Posterior cingulate gyrus (tissue), 11 donors: ENCODE measurements around the gene RELN.
"Not testable (repeated sequence)": the region's sequence is repeated elsewhere in the genome, so short reads cannot be mapped to it uniquely, and the experiment has no call there.

ENCODE experiments used
- DNase-seq, 10 donors: peaks; one replicate each; pipeline versions ENCODE4 v3.0.0 to v3.0.0-alpha.2; 2020 to 2021; ENCODE audit warnings: mixed read lengths in 3 of 10
- intact Hi-C: fragments of 100-400 bp; cut with DNase I; formaldehyde crosslinking; loops from one replicate; pipeline ENCODE4 v1.15.1; 2023

RELN gene

GRCh38 chr7:103905997-103906396, 83.5 kb downstream of the RELN start:
- DNase-seq: no peak
- intact Hi-C loops: no loop called here

GRCh38 chr7:103902917-103903316, 86.5 kb downstream of the RELN start:
- DNase-seq: no peak
- intact Hi-C loops: no loop called here

GRCh38 chr7:103896826-103897225, 92.6 kb downstream of the RELN start:
- DNase-seq, intact Hi-C loops: not testable (repeated sequence)

- DNase-seq: no peak
- intact Hi-C loops: no loop called here
Observed at GRCh38 chr7:103894656-103895596, 94.5 kb downstream of the RELN start.

GRCh38 chr7:103893350-103893749, 96.1 kb downstream of the RELN start:
- intact Hi-C loops: no loop called here
- DNase-seq: no peak

- intact Hi-C loops: no loop called here
- no peak for DNase-seq
Observed at GRCh38 chr7:103889451-103889850, 100.0 kb downstream of the RELN start.

GRCh38 chr7:103888603-103889153, 100.8 kb downstream of the RELN start:
- intact Hi-C loops: no loop called here

GRCh38 chr7:103887853-103888602, 101.4 kb downstream of the RELN start:
- intact Hi-C loops: no loop called here
- DNase-seq: no peak

More at GRCh38 chr7:103888603-103889153, 100.8 kb downstream of the RELN start:
- no peak for DNase-seq

- intact Hi-C loops: no loop called here
- no peak for DNase-seq
Observed at GRCh38 chr7:103887050-103887449, 102.4 kb downstream of the RELN start.

- DNase-seq: no peak
- intact Hi-C loops: no loop called here
Observed at GRCh38 chr7:103879928-103880600, 109.4 kb downstream of the RELN start.

GRCh38 chr7:103879411-103879810, 110.0 kb downstream of the RELN start:
- no peak for DNase-seq
- intact Hi-C loops: no loop called here

GRCh38 chr7:103877565-103877964, 111.9 kb downstream of the RELN start:
- intact Hi-C loops: no loop called here
- no peak for DNase-seq

- no peak for DNase-seq
- intact Hi-C loops: no loop called here
Observed at GRCh38 chr7:103875718-103876117, 113.7 kb downstream of the RELN start.

- intact Hi-C loops: no loop called here
- no peak for DNase-seq
Observed at GRCh38 chr7:103871473-103871872, 118.0 kb downstream of the RELN start.

GRCh38 chr7:103870664-103871063, 118.8 kb downstream of the RELN start:
- no peak for DNase-seq
- intact Hi-C loops: no loop called here

- intact Hi-C loops: no loop called here
Observed at GRCh38 chr7:103867874-103868273, 121.6 kb downstream of the RELN start.

GRCh38 chr7:103866919-103867318, 122.5 kb downstream of the RELN start:
- intact Hi-C loops: no loop called here
- no peak for DNase-seq

More at GRCh38 chr7:103867874-103868273, 121.6 kb downstream of the RELN start:
- DNase-seq: no peak

GRCh38 chr7:103865442-103865841, 124.0 kb downstream of the RELN start:
- DNase-seq: no peak
- intact Hi-C loops: no loop called here

- intact Hi-C loops: no loop called here
- DNase-seq: no peak
Observed at GRCh38 chr7:103862302-103863035, 127.0 kb downstream of the RELN start.

GRCh38 chr7:103859709-103860108, 129.7 kb downstream of the RELN start:
- intact Hi-C loops: no loop called here
- DNase-seq: no peak
